NCI-H1436 treated with DMSO at 0.1 percent for 48 hours (cell line): ENCODE measurements around the gene PIP4K2A.

Source experiments
- DNase-seq: peaks from one replicate; lab custom pipeline; 2025; lab: John Stamatoyannopoulos, UW

Gene PIP4K2A

DNA sequence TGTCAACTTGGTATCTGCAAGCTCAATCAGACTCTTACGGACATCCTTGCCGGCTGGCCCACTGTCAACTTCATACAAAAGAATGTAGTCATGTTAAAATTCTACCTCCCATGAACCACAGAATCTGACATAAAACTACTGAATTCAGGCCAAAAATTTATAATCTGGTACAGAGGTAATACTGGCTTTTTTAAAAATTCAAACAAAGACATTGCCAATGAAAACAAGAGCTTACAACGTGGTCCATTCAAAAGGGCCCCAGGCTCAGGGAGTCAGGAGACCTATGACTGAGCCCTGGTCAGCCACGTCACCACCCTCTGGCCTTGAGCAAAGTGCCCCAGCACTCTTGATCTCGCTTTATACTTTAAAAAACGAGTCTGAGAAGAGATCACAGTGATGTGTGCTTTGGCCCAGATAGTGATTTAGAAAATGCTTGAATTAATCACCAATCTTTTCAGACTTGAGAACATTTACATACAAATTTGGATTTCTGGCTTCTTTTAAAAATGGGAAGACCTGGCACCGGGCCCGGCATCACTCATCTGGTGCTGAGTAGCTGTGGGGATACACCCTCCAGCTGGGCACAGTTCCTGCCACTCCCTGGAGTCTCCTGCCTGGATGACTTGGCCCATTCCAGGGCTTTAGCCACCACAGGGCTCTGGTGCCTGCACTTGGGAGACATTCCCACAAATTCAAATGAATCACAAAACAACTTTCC, 94.1 kb downstream of the PIP4K2A start:
- no peak for DNase-seq

DNA sequence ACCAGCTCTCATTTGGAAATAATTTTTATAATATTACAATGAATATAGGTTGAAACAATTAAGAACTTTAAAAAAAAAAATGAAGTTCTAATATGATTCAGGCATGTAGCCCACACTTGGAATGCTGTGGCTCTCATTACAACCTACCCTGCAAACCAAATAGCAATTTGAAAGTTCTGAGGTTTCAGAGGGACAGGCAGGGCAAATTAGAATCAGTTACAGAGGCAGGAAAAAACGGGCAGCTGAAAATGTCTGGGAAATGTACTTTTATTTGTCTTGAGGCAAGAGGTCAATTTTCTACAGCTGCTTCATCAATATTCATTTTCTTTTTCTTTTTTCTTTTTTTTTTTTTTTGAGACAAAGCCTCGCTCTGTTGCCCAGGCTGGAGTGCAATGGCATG, 95.3 kb downstream of the PIP4K2A start:
- DNase-seq: no peak

DNA sequence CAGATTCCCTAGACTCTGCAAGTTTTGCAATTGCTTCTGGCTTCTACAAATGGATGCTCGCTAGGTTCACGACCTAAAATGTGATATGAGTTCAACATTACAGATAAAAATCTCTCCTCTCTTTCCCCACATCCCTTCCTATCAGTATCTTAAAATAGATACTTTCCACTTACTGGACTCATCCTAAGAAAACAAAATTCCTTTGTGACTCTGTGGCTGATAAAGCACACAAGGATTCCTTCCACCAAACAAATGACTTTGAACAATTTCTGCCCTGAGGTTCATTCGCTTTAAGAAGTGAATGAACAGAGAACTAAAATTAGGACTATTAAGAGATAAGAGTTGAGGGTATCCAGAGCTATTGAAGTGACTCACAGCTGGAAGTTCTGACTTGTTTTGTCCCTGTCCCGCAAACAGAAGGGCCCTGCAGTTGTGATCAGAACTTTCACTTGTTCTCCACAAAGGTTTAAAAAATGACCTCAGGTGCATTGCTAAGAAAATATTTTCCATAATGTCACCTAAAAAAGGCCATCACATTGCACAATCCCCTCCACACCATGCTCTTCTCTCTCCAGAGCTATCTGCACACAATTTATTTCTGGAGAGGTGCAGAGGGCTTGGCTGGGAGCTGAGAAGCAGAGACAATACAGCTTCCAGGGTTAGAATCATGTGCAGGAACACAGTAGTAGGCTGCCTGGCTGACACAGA, 96.1 kb downstream of the PIP4K2A start:
- no peak for DNase-seq

DNA sequence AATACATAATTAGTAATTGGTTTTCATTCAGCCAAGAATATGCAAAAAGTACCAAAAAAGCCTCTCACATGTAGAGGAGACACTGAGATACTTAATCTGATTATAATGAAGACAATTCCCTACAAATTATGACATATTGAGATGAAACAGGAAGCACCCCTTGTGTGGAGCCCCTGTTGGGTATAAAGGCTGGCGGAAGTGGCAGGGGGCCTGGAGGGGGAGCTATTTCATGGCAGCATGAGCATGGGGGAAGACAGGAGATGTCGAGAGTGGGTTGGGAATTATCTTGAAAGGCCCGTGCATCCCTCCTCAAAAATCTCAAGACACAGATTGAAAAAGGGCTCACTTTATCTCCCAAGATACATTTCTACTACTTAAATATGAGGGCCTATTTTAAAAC, 96.9 kb downstream of the PIP4K2A start:
- no peak for DNase-seq

DNA sequence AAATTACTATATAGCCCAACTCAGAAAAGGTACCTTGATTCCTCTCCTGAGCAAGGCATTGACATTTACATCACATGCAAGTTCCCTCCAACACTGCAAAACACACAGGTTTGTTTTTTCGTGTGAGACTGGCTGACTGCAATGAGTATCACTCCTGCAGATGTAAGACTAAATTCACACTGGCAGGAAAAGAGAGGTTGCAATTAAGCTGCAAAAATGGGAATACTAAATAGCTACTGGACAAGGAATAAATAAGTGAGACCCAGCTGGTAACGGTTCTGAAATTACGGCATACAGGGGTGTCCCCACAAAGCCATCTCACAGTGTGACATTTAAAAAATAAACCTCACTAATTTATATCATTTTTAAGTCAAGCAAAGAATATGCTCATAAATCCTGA, 97.3 kb downstream of the PIP4K2A start:
- no peak for DNase-seq

- no peak for DNase-seq
These were observed 98.4 kb downstream of the PIP4K2A start for GRCh38 chr10:22615819-22616499.

- DNase-seq: no peak
These were observed 99.3 kb downstream of the PIP4K2A start for GRCh38 chr10:22615101-22615500.

DNA sequence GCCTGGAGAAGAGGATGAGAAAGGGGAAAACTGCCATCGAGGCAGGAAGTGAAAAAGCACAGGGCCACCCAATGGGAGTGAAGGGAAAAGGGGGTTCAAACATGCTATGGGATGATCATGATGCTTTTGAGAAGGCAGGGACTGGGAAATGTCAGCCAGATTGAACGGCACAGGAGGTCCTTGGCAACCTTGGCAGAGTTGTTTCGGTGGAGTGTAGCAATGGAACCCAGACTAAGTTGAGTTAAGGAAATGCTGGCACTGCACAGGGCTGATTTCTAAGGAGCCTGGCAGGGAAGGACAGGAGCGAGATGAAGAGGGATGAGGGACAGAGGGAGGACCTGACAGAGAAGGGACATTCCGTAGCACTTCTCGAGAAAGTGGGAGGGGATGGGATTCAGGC, 101.4 kb downstream of the PIP4K2A start:
- no peak for DNase-seq

- DNase-seq: no peak
These were observed 102.1 kb downstream of the PIP4K2A start for GRCh38 chr10:22612318-22612717.

DNA sequence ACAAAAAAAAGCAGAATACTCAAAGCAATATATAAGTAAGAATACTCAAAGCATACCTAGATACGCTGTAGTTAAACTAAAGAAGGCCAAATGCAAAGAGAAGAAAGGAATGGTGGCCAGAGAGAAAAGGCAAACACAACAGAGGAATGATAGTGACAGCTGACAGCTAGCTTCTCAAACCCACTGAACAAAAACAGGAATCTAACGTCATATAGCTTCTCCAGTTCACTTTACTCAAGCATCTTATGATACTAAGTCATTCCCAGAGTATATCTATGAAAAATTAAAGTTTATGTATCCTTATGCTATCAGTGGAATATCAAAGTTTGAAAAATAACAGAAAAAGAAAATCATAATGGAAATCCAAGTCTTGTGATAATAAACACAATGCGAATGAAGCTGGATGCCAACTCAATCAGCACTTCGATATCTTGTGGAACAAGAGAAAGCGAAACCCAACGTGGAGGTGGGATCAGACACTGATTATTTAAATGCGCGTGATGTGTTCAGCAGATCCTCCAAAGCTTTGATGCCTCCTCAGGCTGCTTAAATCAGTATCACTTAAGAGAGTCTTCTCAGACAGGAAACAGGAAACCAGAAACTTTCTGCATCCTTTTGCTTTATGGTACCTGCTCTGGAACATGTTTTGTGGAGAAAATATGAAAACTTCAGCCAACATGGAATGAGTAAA, 102.8 kb downstream of the PIP4K2A start:
- no peak for DNase-seq

DNA sequence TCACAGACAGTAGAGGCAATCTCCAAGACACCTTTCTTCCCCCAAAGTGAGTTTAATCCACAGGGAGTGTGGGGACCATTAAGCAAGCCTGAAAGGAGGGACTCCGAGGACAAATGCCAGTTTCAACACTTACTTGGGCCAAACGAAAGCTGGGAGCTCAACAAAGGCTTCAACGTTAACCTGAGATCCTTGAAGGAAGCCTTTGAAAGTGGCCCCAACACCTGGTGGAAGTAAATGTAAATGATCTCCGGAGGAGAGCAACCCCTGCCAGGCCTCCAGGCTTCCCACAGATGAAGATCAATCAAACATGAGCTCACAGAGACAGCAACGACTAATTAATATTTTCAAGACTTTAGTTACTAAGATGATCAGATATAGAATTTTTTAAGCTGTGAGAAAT, 103.8 kb downstream of the PIP4K2A start:
- DNase-seq: no peak

DNA sequence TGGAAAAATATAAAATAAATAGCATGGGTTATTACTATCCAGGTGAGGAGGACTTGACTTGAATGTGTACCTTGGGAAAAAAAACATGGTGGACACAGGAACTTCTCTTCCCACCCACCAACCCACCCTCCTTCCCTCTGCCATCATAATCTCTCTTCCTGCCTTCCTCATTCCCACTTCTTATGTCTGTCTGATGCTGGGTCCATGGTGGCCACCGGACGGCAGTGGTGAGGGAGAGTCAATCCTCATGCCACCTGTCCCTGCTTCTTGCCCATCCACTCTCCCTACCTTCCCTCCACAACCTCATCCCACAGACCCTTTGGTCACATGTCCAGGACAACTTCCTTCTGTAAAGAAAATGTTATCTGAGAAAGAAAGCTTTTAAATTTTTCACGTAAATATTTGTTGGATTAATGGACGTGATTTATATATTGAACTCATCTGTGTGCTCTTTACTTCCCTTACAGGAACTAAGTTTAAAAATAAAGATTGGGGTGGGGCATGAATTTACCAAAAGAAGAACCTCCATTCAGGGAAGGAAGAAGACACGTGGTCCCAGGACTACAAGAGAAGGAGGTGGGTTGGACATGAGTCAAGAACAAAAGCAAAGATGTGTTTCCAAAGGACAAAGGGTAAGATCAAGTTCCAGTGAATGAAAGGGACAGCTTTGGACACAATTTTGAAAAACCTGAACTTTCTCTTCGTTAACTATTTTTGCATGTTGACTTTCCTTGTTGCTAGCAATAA, 104.5 kb downstream of the PIP4K2A start:
- DNase-seq: no peak

DNA sequence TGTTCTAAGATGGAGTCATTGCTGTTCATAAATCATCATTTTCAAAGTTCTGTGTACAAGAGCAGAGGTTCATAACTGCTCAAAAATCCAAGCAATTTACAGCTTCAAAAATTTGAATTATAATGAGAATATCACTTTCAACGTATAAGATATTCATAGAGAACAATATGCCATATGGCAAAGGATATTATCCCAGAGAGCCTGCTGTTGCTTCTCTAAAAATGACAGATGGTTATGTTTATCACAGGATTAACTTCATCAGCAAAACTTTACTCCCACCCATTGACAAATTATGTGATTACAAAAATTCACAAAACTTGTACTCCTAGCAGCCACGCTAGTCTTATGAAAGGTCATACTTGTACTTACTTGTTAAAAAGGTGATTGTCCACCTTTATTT, 105.1 kb downstream of the PIP4K2A start:
- no peak for DNase-seq

GRCh38 chr10:22607261-22607660, 107.1 kb downstream of the PIP4K2A start:
- DNase-seq: no peak

DNA sequence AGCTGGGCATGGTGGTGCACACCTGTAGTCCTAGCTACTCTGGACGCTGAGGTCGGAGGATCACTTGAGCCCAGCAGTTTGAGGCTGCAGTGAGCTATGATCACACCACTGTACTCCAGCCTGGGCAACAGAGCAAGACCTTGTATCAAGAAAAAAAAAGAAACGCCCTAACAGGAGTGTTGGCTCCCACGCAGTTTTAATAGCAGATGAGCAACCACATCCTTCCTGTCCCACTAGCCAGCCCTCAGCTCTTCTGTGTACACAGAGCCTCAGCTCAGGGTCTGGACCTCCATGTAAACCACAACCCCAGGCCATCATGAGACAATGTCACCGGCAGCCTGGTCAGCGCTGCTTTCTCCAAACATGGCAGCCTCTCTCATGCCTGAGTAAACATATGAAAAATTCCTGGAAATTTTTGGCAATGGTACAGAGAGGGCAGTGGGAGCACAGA, 108.2 kb downstream of the PIP4K2A start:
- no peak for DNase-seq

DNA sequence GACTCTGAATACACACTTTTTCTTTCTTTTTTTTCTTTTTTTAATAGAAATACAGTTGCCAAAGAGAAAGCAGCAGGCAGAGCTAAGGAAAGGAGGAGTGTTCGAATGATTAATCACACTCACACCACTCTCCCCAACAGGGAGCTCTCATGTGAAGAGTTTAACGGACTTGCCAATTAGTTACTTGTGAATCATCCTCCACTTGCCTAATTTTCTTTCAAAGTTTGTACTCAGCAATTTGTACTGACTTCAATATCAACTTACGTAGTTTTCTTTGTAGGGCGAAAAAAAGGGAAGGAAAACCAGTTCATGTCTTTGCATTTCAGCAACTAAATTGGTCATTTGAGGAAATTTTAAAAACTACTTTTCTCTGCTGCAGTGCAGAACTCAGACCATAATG, 109.2 kb downstream of the PIP4K2A start:
- DNase-seq: no peak

DNA sequence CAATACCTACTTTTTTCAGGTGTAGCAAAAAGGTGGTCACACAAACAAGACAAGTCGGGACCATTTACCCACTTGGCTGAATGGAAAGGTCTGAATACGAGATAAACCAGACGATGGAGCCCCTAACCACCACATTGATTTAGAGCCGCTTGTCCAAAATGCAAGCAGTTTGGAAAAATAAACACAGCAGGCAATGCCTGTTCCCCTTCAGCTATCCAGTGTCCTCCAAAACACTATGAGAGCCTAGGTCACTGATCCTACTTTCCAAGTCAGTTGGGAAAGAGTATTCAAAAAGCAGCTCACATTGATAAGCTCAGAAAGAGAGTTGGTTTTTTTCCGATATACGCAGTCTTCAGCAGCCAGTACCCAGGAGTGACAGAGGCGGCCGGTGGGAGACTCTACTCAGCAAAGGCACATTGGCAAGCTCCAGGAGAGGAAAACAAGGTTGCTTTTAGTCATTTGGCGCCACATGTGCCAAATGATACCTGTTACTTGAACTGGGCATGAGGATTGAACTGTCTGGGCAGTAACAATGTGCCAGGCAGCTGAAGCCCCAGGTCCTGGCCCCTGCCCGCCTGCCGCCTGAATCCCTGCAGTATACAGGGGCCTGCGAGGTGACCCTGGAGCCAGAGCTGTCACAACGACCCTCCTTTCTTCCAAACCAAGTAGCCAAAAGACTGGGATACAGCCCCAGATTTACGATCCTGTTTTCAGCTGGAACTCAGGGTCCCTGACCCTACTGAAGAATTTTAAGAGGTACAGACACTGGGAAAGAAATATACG, 109.8 kb downstream of the PIP4K2A start:
- DNase-seq: no peak

DNA sequence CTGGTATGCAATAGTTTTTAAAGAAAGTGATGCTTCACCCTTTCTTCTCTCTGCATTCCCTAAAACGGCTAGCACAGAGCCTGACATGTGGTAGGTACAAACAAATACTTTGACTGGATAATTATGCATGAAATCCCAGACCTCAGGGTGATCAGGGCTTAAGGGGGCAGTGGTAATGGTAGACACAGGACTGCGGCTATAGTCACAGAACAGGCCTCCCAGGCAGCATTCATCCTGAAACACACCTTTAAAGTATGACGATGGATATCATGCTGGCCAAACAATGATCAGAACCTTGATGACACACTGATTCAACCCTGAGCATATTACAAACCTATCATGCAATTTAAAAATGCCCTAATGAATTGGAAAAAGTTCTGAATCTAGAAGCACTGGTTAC, 110.8 kb downstream of the PIP4K2A start:
- DNase-seq: no peak

- DNase-seq: no peak
These were observed 112.8 kb downstream of the PIP4K2A start for GRCh38 chr10:22601618-22602017.

DNA sequence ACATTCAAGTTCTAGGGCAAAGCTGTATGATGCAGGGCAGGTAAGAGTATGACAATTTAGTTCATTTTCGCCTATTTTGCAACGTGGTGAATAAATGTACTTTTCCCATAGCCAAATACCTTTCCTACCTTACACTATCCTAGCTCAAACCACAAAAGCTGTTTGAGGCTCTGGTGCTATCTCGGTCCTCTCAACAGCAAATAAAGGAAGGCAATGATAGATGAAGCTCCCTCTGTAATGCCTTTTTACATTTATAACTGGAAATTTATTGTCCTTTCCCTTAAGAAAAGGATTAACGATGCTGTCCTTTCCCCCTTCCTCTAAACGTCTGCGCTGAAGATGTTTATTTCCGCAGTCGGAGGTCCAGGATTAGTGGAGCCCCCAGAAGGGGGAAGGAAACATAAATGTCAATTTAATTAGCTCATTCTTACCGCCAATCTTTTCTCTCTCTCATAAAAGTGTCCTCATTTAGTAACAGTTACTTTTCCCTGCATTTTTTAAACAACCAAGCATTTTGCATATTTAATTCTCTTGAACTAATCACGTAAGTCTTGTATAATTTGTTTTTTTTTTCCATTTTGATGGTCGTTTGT, 114.6 kb downstream of the PIP4K2A start:
- DNase-seq: no peak
